Measurements from ENCODE around the gene DLG2. TPM values are rescaled to one million over a fixed set of nuclear protein-coding genes. Genes with fewer than 3 reads are reported as not detected.

The DLG2 gene
- total RNA-seq, 1 experiment from 2014 or later: 0.72 TPM

DNA sequence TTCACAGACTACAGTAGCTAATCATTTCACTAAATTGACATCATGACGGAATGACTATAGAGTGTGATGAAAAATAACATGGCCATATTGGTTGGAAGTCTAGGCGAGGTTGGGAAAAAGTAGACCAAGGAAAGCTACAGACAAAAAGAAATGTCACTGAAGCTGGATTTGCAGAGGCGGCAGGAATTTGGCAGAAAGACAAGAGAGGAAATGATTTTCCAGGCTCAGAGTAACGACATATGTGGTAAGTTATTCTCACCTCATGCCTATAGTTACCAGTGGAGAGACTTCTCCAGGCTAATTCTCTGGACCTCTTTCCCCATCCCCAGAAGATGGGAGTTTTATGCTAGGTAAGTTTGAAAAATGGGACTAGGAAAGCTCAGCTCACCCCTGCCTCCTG lies 1335.1 kb downstream of the DLG2 start:
- no peak for DNase-seq (ENCODE audit: low spot score)

DNA sequence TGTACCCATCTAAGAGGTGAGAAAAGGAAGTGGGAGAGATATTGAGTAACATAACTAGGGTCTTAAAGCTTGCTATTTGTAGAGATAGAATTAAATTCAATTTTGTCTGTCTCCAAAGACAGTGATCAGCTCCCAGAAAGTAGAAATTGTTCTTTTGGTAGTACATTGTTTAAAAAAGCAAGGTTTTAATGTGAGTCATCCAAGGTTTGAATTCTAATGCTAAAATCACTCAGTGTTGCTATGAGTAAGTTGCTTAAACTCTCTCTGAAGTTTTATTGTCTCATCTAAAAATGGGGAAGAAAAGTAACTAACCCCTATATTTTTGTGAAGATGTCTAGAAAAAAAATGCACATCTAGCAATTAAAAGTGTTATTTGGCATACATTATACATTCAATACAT lies 1336.5 kb downstream of the DLG2 start:
- peak; percentile 15 for DNase-seq (ENCODE audit: low spot score)

DNA sequence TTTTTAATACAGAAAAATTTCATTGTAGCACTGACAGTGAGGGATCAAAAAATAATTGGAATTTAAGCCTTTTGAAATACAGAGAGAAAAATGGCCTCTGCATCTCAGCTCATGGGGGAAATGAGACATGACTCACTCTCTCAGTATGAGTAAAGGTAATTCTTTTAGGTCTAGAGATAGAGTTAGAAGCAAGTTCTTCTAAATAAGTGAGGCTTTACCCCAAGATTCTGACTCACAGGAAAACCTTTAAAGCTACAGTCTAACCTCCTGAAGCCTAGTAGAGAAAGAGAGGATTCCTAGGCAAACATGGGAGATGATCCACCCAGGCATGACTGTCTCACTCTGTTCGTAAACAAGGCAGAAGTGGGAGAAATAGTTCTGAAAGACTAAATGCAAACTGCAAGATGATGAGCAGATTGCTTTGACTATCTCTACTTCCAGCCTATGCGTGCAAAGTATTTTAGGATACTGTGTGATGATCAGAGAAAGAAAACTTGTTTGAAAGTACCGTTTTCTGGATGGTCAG lies 1337.7 kb downstream of the DLG2 start:
- DNase-seq (ENCODE audit: low spot score): peak; percentile 76

DNA sequence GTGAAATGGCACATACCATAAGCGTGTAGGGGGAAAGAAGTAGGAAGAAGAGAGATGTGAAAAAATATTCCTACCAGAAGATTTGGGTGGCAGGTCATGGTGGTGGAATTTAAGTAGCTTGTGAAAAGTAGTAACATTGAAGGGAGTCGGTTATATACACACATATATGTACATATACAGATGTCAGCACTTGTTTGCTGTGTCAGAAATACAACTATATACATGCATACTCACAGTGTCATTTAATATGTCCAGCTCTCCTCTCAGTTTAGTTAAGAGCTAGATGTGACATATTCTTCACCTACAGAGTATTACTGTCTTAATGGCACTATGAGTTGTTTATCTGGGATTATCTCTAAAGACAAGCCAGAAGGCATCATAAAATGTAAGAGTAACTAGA lies 1353.6 kb downstream of the DLG2 start:
- no peak for DNase-seq (ENCODE audit: low spot score)

DNA sequence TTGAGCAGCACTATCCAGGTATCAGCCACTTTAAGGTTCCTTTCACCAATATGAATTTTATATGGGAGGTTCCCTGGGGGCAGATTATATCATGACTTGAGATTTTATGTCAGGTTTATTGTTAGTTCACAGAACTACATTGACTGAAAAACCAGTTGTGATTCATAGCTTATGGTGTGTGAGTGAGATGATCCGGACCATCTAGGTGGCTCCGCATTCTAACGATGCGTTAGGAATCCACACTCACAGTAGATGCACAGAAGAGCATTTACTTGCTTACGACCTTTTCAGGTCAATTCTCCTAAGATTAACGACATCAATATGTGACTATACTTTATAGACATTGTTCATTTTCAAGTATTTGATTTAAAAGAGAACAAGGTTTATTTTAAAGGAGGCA lies 1356.7 kb downstream of the DLG2 start:
- no peak for DNase-seq (ENCODE audit: low spot score)

DNA sequence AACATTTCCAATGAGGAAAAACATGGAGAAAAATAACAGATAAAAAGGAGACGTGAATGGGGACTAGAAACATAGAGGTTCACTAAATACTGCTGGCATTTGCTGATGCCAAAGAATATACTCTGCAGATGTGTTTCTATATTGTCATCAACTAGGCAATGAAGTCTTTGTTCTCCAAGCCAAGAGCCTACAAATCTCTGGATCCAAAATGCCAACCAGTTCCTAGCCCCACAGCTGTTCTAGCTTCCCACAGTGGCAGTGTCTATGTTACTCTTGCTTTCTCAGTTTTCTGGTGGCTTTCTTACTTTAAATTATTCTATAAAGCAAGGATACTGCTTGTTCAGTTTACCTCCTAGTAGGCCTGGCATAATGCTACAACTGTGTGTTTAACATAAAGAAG lies 1363.1 kb downstream of the DLG2 start:
- DNase-seq (ENCODE audit: low spot score): no peak

DNA sequence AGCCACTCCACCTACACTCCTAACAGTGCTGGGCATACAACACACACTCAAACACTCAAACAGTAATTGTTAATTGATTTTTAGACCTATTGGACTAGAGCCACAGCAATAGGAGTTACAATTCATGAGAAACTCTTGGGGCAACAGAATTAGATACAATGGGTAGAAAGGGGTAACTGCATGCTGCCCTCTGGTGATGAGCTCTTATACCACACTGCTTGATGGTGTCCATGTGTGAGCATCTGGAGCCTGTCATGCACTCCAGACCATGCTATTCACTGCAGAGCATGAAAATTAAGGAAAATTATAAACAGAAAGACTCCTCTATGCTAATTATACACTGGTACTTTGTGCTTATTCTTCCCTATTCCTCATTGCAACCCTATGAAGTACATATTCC lies 1365.4 kb downstream of the DLG2 start:
- DNase-seq (ENCODE audit: low spot score): peak; percentile 7

DNA sequence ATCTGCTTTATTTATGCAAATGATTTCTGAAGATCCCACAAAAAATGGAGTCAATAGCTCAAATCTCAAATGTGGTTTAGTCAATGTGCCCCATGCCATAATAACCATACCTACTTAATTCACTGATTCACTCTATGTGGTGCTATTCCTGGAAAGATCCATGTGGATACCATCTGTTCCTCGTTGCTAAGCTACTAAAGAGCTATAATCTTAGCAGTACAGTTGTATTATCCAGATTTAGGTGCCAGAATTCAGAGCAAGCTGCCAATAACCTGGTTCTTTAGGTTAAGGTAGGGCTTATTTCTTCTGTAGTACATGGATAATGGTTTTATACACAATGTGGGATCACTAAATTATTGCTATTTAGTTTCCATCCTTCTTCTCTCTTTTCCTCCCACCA lies 1366.3 kb downstream of the DLG2 start:
- no peak for DNase-seq (ENCODE audit: low spot score)

DNA sequence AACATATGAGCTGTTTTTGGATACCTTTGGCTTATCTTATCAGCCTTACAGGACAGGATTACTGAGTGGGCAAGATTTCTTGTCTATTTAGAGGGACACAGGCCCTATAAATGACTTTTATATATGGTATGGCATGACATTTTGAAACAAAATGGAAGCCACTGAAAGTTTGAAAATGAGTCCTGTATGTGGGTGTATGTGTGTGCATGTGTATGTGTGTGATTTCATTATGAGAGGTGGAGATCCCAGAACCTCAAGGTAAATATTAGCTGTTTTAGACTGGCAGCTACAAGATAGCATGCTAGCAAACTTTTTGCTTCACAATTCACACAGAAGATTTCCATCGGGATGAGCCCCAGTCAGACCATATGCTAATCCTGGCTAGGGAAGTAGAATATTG lies 1370.5 kb downstream of the DLG2 start:
- no peak for DNase-seq (ENCODE audit: low spot score)

DNA sequence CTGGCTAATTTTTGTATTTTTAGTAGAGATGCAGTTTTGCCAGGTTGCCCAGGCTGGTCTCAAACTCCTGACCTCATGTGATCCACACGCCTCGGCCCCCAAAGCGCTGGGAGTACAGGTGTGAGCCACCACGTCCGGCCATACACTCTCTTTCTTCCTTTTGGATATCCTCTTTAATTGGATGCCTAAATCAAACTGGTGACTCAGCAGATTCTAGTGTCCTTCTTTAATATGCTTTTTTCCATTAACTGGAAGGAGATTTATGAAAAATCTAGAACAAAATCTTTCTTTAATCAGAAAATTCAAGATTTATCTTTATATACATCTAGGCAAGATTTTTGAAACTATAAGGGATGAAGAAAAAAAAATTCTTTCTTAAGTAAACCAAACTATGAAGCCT lies 1371.7 kb downstream of the DLG2 start:
- DNase-seq (ENCODE audit: low spot score): no peak

DNA sequence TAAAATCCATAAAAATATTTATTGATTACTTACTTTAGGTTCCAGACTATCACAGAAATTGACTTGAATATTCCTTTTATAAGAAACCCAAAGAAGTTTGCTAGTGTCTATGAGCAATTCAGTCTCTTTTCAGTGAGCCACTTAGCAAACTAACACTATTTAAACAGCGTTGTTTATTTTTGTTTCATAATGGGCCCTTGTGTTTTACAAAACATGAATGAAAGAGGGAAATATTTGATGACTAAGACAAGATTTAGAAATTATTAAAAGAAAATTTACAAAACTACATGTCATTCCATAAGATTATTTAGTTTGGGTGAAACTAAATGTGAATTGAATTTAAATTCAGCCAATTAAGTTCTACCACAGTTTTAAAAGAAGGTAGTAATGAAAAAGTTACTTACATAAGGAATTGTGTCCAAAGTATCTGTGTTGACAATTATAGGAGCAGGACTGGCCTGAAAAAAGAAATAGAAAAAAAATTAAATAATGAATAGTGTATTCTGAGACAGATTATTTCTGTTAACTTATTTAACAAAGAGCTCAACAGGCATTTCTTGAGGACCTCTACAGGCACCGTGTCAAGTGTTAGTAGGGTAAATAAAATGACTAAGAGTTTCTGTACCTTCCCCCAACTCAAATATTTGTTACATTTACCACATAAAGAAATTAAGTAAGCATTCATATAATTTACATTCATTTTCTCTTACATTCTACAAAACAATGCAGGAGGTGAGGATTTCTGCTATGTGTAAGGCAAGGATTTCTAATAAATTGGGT lies 1376.1 kb downstream of the DLG2 start:
- no peak for DNase-seq (ENCODE audit: low spot score)

DNA sequence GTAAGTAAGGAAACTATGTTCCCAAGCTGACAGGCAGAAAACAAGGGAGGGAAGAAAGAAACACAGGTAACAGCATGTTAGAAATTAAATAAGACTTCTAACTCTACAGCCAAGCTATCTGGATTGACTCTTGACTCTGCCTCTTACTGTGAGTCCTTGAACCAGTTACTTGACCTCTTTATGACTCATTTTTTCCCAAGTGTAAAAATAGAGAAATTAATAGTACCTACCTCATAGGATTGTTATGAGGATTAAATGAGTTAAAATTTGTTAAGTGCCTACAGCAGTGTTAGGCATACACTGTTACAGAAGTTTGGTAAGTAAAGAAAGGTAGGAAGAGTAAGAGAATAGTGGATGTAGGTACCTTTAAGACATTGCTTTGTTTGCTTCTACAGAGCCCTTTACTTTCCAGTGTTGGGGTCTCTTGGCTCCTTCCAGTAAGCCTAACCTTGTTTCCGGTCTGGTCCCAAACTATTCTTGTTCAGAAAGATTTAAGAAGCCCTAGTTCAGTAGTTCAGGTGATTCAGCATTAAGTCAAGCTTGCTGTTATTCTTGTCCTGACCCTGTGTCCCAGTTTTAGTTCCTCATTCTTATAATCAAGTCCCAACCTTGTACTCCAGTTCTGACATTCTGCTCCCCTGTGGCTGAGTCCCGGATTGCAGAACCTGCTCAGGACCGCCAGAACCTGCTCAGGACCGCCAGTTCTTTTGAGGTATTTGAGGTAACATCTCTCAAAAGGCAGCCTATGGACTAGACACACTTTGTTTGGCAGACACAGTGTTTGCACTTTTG lies 1377.6 kb downstream of the DLG2 start:
- peak; percentile 25 for DNase-seq (ENCODE audit: low spot score)

DNA sequence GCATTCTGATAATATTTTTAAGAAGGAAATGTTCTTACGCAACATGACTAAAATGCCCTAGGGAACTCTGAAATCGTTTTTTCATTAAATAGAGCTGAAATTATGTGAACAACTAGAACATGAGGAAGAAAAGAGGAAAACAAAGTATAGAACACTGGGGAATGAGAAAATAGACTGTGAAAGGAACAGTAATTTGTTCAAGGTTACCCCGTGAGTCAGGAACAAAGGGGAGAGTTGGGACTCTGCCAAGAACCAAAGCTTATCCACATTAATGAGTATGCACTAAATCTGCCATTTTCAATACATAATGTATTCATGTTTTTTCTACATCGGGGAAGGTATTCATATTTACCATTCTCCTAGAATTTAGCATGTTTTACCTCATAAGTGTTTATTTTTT lies 1379.2 kb downstream of the DLG2 start:
- no peak for DNase-seq (ENCODE audit: low spot score)

DNA sequence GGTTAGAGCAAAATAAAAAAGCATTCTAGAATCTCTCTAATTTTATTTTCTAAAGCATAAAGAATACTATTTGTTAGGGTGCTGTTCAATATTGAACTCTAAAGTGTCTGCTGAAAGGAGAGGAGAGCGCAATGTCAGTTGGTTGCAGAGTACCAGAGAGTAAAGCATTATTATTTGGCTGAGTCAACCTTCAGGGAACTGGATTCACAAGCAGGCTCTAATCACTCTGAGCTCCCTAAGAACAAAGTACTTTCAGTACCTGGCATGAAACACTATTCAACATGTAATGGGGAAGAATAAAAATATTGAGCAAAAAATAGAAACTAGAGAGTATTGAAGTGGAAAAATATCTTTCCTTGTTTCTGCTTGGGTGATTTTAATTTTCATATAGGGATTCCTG lies 1380.0 kb downstream of the DLG2 start:
- DNase-seq (ENCODE audit: low spot score): no peak

DNA sequence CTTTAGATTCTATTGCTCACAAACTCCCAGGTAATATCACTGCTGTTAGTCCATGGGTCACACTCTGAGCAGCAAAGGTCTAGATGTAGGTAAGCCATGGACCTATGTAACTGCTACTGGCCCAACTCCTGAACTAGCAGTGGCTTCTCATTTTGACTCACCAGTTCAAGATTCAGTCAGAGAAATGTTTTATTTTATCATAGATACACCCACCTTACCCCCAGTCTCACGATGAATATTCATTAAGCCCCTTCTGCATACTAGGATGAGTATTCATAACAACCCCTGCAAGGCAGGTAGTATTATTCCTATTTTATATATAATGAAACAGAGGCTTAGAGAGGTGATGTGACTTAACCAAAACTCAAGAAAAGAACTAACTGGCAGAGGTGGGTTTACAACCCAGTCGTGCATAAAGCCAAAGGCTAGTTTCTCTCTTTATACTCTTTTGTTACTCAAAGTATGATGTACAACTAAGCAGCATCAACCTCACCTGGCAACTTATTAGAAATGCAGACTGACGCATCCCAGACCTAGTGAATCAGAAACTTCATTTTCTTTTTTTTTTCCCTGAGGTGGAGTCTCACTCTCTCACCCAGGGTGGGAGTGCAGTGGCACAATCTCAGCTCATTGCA lies 1383.4 kb downstream of the DLG2 start:
- no peak for DNase-seq (ENCODE audit: low spot score)

DNA sequence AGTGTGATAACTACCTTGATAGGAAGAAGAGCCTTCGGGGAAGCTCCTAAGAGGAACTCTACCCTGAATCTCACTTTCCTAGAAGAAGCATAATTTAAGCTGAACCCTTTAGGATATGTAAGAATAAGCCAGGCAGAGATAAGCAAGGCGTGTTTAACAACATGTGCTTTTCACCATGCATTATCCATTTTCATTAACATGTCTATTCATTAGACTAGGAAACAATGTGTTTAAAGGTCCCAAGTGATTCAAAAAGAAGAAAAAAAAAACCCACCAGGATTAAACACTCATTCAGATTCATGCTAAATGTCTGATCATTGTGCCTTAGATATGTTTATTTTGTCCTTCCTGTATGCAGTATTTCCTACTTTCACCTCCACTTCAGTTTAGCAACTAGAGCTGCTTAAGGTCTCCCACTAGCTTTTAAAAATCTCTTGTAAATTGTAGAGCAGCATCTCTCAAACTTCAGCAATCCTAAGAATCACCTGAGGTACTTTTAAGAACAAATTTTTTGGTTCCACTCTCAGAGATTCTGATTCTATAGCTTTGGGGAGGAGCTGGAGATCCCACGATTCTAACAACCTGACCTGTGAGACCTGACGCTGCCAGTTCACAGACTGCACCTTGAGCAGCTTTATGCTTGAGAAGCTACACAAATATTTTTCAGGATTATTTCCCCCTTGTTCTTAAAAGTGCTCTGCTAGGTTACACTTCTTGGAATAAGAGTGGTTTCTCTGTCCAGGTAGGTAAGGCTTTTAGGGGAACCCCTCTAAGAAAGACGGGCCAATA lies 1385.6 kb downstream of the DLG2 start:
- no peak for DNase-seq (ENCODE audit: low spot score)

DNA sequence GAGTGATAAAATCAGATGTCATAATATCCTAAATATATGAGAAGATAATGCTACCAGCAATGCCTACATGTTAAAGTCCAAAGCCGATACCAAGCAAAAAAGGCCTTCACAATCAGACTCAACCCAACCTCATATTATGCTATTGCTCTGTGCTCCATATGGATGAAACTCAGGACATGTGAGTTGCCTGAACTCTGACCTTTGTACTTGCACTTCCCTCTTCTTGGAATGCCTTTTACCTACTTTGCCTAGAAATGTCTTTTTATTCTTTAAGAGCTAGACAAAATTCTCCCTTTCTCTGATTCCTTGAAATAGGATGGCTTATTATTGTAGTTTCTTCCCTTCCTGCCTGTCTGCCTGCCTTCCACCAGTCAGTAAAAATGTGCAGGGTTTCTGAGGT lies 1386.3 kb downstream of the DLG2 start:
- DNase-seq (ENCODE audit: low spot score): no peak

DNA sequence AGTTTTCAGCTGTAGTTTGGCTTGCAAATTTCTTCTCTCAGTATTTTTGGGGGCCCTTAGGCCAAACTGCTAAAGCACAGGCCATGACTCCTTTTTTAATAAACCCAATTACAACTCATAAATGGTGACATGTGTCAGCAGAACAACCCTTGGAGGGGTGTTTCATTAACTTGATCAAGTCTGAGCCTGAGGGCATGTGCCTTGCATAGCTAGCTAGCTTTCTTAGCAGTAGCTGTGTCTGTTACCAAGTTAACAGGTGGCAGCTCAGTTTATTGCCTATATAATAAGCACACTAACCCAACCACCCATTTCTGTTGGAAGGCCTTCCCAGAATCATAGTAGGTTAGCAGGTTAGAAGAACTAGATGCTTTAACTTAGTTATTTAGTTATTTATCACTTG lies 1390.7 kb downstream of the DLG2 start:
- no peak for DNase-seq (ENCODE audit: low spot score)

DNA sequence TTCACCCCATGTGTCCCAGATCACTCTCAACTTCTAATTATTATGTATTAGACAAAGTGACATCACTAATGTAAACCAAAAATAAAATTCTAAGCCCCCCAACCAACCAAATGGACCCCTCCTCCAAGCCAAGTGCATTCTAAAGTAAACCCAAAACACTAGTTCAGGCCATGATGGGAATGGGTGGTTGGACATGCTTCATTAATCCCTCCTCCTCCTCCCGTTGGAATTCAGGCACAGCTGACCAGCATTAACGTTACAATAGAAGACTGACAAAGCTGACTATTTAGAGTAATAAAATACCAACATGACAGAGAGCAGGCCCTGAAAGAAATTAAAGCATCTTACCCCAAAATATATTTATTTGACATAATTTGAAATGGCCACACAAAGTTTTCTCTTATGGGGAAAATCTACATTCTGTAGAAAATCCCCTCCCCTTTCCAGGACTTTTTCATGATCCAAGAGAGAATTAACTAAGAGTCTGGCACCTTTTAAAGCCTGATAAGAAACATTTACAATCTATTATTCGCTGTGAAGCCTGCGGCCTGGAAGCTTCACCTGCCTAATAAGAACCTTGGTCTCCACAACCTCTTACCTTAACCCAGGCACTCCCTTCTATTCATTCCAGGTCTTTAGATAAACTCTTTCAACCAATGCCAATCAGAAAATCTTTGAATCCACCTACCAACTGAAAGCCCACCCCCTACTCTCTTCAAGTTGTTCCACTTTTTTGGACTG lies 1392.5 kb downstream of the DLG2 start:
- no peak for DNase-seq (ENCODE audit: low spot score)

DNA sequence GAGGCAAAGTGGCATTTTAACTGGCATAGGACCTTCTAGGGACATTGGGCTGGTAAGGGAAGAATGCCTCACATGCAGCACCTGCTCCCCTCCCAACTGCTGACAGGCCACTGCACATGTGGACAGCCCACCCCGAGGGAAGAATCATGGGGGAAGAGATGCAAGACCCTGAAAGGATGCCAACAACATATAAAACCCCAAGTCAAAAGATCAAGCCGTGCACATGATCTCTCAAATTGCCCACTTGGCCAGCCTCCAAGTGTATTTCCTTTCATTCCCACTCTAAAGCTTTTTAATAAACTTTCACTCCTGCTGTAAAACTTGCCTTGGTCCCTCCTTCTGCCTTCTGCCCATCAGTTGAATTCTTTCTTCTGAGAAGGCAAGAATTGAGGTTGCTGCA lies 1393.1 kb downstream of the DLG2 start:
- DNase-seq (ENCODE audit: low spot score): no peak

DNA sequence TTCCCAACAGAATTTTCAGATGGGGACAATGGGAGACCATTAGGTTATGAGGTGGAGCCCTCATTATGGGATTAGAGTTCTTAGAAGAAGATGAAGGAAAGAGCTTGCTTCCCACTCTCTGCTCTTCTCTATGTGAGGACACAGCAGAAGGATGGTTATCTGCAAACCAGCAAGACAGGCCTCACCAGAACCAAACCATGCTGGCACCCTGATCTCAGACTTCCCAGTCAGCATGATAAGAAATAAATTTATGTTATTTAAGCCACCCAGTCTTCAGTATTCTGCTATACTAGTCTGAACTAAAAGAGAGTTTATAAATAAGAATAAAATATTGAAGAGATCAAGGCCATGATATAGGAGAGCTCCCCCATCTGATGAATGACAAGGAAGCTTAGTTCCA lies 1394.6 kb downstream of the DLG2 start:
- no peak for DNase-seq (ENCODE audit: low spot score)

All from A172 (cell line).